K562 (cell line): ENCODE data around the gene VPS13D. TPM values are rescaled to one million over a fixed set of nuclear protein-coding genes. Genes with fewer than 3 reads are reported as not detected.

Experiments
- CBFA2T3 ChIP-seq: fragments of 450-650 bp; IDR thresholded peaks from 2 replicates; pipeline ENCODE4 v1.6.1; 2017
- CREB1 ChIP-seq, 2 experiments: sonication (generic) in 1 of 2; formaldehyde crosslinking in 1 of 2; IDR thresholded peaks; 2 replicates each; pipeline versions ENCODE4 v1.6.1 to v1.8.0; 2012 to 2022; ENCODE audit warnings: inconsistent platforms in 1 of 2, mild to moderate bottlenecking in 1 of 2, missing genetic modification reagents in 1 of 2, moderate library complexity in 1 of 2
- E2F6 ChIP-seq, 2 experiments: IDR thresholded peaks; 2 replicates each; pipeline ENCODE4 v1.6.1; 2011; ENCODE audit warnings: borderline replicate concordance in 1 of 2, control low read depth in 1 of 2, low read depth in 1 of 2, low read length in 1 of 2, mild to moderate bottlenecking in 1 of 2, mixed read lengths in 1 of 2, moderate library complexity in 1 of 2; ENCODE audit not compliant: insufficient read depth in 1 of 2, insufficient read length in 1 of 2, poor library complexity in 1 of 2, severe bottlenecking in 1 of 2; ENCODE audit errors: extremely low read depth in 1 of 2
- NCOA6 ChIP-seq: fragments of 450-650 bp; IDR thresholded peaks from 2 replicates; pipeline ENCODE4 v1.6.1; 2017; ENCODE audit warnings: mild to moderate bottlenecking
- POLR2B ChIP-seq: fragments of 450-650 bp; IDR thresholded peaks from 2 replicates; pipeline ENCODE4 v1.6.1; 2018; ENCODE audit warnings: low read depth; ENCODE audit not compliant: partially characterized antibody
- POLR2G ChIP-seq: fragments of 200-400 bp; formaldehyde crosslinking; IDR thresholded peaks from 2 replicates; pipeline ENCODE4 v1.6.1; 2017; ENCODE audit warnings: low read depth, mild to moderate bottlenecking, antibody characterized with exemption, low read length, moderate library complexity
- POLR2H ChIP-seq: IDR thresholded peaks from 2 replicates; pipeline ENCODE4 v1.6.1; 2016; ENCODE audit warnings: missing genetic modification characterization, low read depth, mild to moderate bottlenecking, control low read depth, missing compliant biosample characterization, moderate library complexity
- RBM17 ChIP-seq: fragments of 200-400 bp; formaldehyde crosslinking; IDR thresholded peaks from 2 replicates; pipeline ENCODE4 v1.6.1; 2017; ENCODE audit warnings: low read depth, mild to moderate bottlenecking, low read length, borderline replicate concordance
- RERE ChIP-seq: sonication (generic); formaldehyde crosslinking; IDR thresholded peaks from 2 replicates; pipeline ENCODE4 v1.8.0; 2023; ENCODE audit warnings: missing genetic modification reagents, mild to moderate bottlenecking, borderline replicate concordance
- SMARCA4 ChIP-seq: fragments of 450-650 bp; IDR thresholded peaks from 2 replicates; pipeline ENCODE4 v1.6.1; 2016
- SMARCA5 ChIP-seq: fragments of 450-650 bp; IDR thresholded peaks from 2 replicates; pipeline ENCODE4 v1.6.1; 2016
- TEAD1 ChIP-seq, 2 experiments: fragments of 450-650 bp in 1 of 2; sonication (generic) in 1 of 2; formaldehyde crosslinking; IDR thresholded peaks; 2 replicates each; pipeline versions ENCODE4 v1.4.0 to v1.8.0; 2020 to 2022; ENCODE audit warnings: mild to moderate bottlenecking in 2 of 2, missing genetic modification reagents in 1 of 2
- UBTF ChIP-seq, 2 experiments: IDR thresholded peaks; 2 replicates each; pipeline ENCODE4 v1.6.1; 2012; ENCODE audit warnings: improper control_type of control experiment in 2 of 2, low read depth in 2 of 2, low read length in 2 of 2, borderline replicate concordance in 1 of 2
- XRCC5 ChIP-seq: fragments of 200-400 bp; formaldehyde crosslinking; IDR thresholded peaks from 2 replicates; pipeline ENCODE4 v1.6.1; 2017; ENCODE audit warnings: low read depth, mild to moderate bottlenecking, low read length
- ZBTB1 ChIP-seq: sonication (generic); formaldehyde crosslinking; IDR thresholded peaks from 2 replicates; pipeline ENCODE4 v1.8.1; 2023; ENCODE audit warnings: missing genetic modification reagents, low read depth, mild to moderate bottlenecking, borderline replicate concordance
- ZNF12 ChIP-seq: sonication (generic); formaldehyde crosslinking; IDR thresholded peaks from 2 replicates; pipeline ENCODE4 v1.4.0; 2020; ENCODE audit warnings: mild to moderate bottlenecking, missing genetic modification reagents
- ZNF23 ChIP-seq: fragments of 250-450 bp; sonication (Bioruptor Pico); IDR thresholded peaks from 2 replicates; pipeline ENCODE4 v1.4.0; 2020; ENCODE audit warnings: mild to moderate bottlenecking
- ZNF3 ChIP-seq: fragments of 250-450 bp; sonication (Bioruptor Pico); IDR thresholded peaks from 2 replicates; pipeline ENCODE4 v1.5.0; 2021; ENCODE audit warnings: mild to moderate bottlenecking, moderate library complexity
- ZNF507 ChIP-seq: conservative IDR thresholded peaks from 2 replicates; pipeline ENCODE4 v1.6.1; 2017; ENCODE audit warnings: missing genetic modification characterization, missing compliant biosample characterization
- polyA plus RNA-seq, 8 experiments: library from polyadenylated mRNA; depleted of rRNA in 4 of 8; stranded (reverse) in 5 of 8; unstranded in 3 of 8; fragments of >200 nt; fragmentation: Nextera tagmentation in 2 of 8; fragmentation: Illumina TruSeq in 1 of 8; extraction: Ambion mirVana in 2 of 8; extraction: Trizol in 1 of 8; gene quantifications; 2 replicates each; pipeline versions ENCODE4 v1.2.1 to v1.2.3, GENCODE V29; 2011 to 2014; ENCODE audit warnings: inconsistent platforms in 1 of 8, missing spikeins in 1 of 8
- total RNA-seq, 7 experiments: library from RNA; depleted of rRNA in 6 of 7; stranded (reverse); fragments of >200 nt in 6 of 7; fragmentation: Illumina TruSeq in 2 of 7; extraction: Trizol in 2 of 7; gene quantifications; 2 replicates each; pipeline versions ENCODE4 v1.2.1 to v1.2.3, GENCODE V29; 2011 to 2021; ENCODE audit warnings: low replicate concordance in 1 of 7

VPS13D gene
- total and polyA plus RNA-seq, 9 of the 15 experiments (the other 6 are each of a cell fraction or from before 2014, with no cell fraction given), result 6.1 to 51.5 (median 38.5) TPM

- TF ChIP-seq E2F6 (IDR thresholded peaks at IDR 0.05; ENCODE audit: borderline replicate concordance in 1 of 2, extremely low read depth in 1 of 2, insufficient read depth in 1 of 2, insufficient read length in 1 of 2, low read depth in 1 of 2, low read length in 1 of 2, poor library complexity in 1 of 2, severe bottlenecking in 1 of 2) (peak in 1 of 2 experiments; percentile 20), XRCC5 (no peak), SMARCA5 (peak; percentile 17; the same call in 1 of the 2 replicates), UBTF (IDR thresholded peaks at IDR 0.05; ENCODE audit: borderline replicate concordance in 1 of 2, low read depth in 2 of 2, low read length in 2 of 2) (peak in 1 of 2 experiments; percentile 68; a peak in 1 of 4 replicates), SMARCA4 (peak; percentile 48; the same call in 1 of the 2 replicates), CREB1 (IDR thresholded peaks at IDR 0.05) (0 out of 2 replicates have a peak, but pooled peaks have one; percentile 1), CREB1 (CRISPR knock-in tag; IDR thresholded peaks at IDR 0.05) (no peak), RBM17 (no peak), ZBTB1 (CRISPR knock-in tag) (no peak), RERE (0 out of 2 replicates have a peak, but pooled peaks have one; percentile 13), CBFA2T3 (peak; percentile 48), POLR2G (no peak), TEAD1 (CRISPR knock-in tag; IDR thresholded peaks at IDR 0.05) (no peak), ZNF507 (tag) (no peak), POLR2B (no peak), ZNF3 (CRISPR knock-in tag) (no peak), NCOA6 (no peak), ZNF12 (CRISPR knock-in tag) (no peak), POLR2H (tag) (no peak), ZNF23 (no peak)
Observed at GRCh38 chr1:12472798-12473551, 243.1 kb downstream of the VPS13D start (continued).
